ENCODE results near the gene MOB3A. TPM values are rescaled to one million over a fixed set of nuclear protein-coding genes. Genes with fewer than 3 reads are reported as not detected.

The MOB3A gene
- total RNA-seq, 2 experiments from 2014 or later = 117 to 122 TPM

GRCh38 chr19:2081873-2082810 lies 14.0 kb downstream of the MOB3A start:
- ChIA-PET CTCF (interaction anchor here (1.8 to 2.7 kb wide), 3 partner anchors 12 to 63 kb away, joined by 7 to 13 read pairs (median 9); partner anchors contain the start of gene MOB3A), POLR2A (interaction anchor here (1.6 to 3.6 kb wide), 4 partner anchors 9 to 22 kb away, joined by 5 to 41 read pairs (median 7); partner anchors contain the start of gene MOB3A)
- DNase-seq = peak; percentile 76
- intact Hi-C loops (cut with micrococcal nuclease) = loop anchor here (2.0 to 5.0 kb wide), 3 partner anchors 13 to 200 kb away; partner anchors contain the start of gene BTBD2
- H3K4me1 Mint-ChIP-seq (ENCODE audit: low read depth) = peaks cover 42% of the 10 kb centered on the region
- peak overlapping the region; percentile 99 for H3K27ac Mint-ChIP-seq
- no peaks in the 10 kb centered on the region for H3K27me3 Mint-ChIP-seq
- H3K4me3 Mint-ChIP-seq = peak overlapping the region; percentile 99
- H3K9me3 Mint-ChIP-seq = no peaks in the 10 kb centered on the region
- peaks cover 67% of the 10 kb centered on the region for H3K36me3 Mint-ChIP-seq

- peak overlapping the region; percentile 99 for H3K27ac Mint-ChIP-seq
- H3K27me3 Mint-ChIP-seq = no peaks in the 10 kb centered on the region
- H3K36me3 Mint-ChIP-seq = peaks cover 71% of the 10 kb centered on the region
- H3K4me3 Mint-ChIP-seq = peak overlapping the region; percentile 99
- intact Hi-C loops (cut with micrococcal nuclease) = loop anchor here (5.0 kb wide), 2 partner anchors 63 to 198 kb away; partner anchors contain the start of gene BTBD2
- peaks cover 33% of the 10 kb centered on the region for H3K4me1 Mint-ChIP-seq (ENCODE audit: low read depth)
- DNase-seq = no peak
- CTCF ChIA-PET = interaction anchor here (1.0 to 1.2 kb wide), 2 partner anchors 10 to 13 kb away, joined by 3 to 6 read pairs; no protein-coding TSS in a partner anchor
- H3K9me3 Mint-ChIP-seq = no peaks in the 10 kb centered on the region
- POLR2A ChIA-PET = no interaction called here
Observed at GRCh38 chr19:2080336-2080988, 15.7 kb downstream of the MOB3A start.

- H3K27ac Mint-ChIP-seq = peak overlapping the region; percentile 99
- peaks cover 67% of the 10 kb centered on the region for H3K36me3 Mint-ChIP-seq
Observed at GRCh38 chr19:2079865-2080301, 16.2 kb downstream of the MOB3A start.

GRCh38 chr19:2079076-2079864 lies 16.9 kb downstream of the MOB3A start:
- Mint-ChIP-seq H3K27ac (peak overlapping the region; percentile 99), H3K9me3 (no peaks in the 10 kb centered on the region), H3K4me1 (ENCODE audit: low read depth) (peaks cover 31% of the 10 kb centered on the region), H3K4me3 (peak overlapping the region; percentile 2), H3K36me3 (peaks cover 63% of the 10 kb centered on the region), H3K27me3 (no peaks in the 10 kb centered on the region)
- no peak for DNase-seq
- CTCF ChIA-PET = interaction anchor here (1.7 kb wide), 1 partner anchor 10 kb away, joined by 6 read pairs; no protein-coding TSS in a partner anchor
- intact Hi-C loops (cut with micrococcal nuclease) = no loop called here
- POLR2A ChIA-PET = no interaction called here

More at GRCh38 chr19:2079865-2080301, 16.2 kb downstream of the MOB3A start:
- CTCF ChIA-PET = no interaction called here
- no peaks in the 10 kb centered on the region for H3K9me3 Mint-ChIP-seq
- no peak for DNase-seq
- no peaks in the 10 kb centered on the region for H3K27me3 Mint-ChIP-seq
- POLR2A ChIA-PET = no interaction called here
- intact Hi-C loops (cut with micrococcal nuclease) = loop anchor here (5.0 kb wide), 2 partner anchors 63 to 198 kb away; partner anchors contain the start of gene BTBD2
- peaks cover 30% of the 10 kb centered on the region for H3K4me1 Mint-ChIP-seq (ENCODE audit: low read depth)
- no peak overlapping the region for H3K4me3 Mint-ChIP-seq

DNA sequence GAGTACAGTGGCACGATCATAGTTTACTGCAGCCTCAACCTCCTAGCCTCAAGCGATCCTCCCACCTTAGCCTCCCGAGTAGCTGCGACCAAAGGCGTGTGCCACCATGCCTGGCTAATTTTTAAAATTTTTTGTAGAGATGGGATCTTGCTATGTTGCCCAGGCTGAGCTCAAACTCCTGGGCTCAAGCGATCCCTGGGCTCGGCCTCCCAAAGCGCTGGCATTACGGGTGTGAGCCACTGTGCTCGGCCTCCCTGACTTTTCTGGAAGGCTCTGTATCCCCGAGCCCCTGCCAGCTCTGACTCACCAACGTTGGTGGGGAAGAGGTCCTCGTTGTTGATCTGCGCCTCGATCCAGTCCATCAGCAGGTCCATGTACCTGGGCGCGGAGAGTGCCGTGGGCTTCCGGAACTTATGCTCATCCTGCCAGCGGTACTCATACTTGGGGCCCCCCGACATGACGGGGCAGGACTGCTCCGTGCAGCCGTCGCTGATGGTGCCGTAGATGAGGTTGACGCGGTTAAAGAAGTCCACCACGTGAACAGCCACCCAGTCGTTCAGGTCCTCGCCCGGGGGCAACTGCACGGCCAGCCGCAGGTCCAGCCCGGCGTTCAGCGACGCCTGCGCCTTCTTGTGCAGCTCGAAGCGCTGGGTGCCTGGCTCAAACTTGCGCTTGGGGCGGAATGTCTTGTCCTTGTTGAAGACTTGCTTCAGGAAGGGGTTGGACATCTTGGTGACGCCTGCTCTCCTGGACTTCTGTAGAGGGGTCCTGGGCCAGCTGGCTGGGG lies 18.1 kb downstream of the MOB3A start:
- DNase-seq = no peak
- intact Hi-C loops (cut with micrococcal nuclease) = no loop called here
- Mint-ChIP-seq H3K4me1 (ENCODE audit: low read depth) (peaks cover 33% of the 10 kb centered on the region), H3K9me3 (no peaks in the 10 kb centered on the region), H3K36me3 (peaks cover 63% of the 10 kb centered on the region), H3K27ac (no peak overlapping the region), H3K4me3 (no peak overlapping the region), H3K27me3 (no peaks in the 10 kb centered on the region)
- CTCF ChIA-PET = interaction anchor here (1.7 kb wide), 1 partner anchor 8 kb away, joined by 6 read pairs; no protein-coding TSS in a partner anchor
- POLR2A ChIA-PET = no interaction called here

DNA sequence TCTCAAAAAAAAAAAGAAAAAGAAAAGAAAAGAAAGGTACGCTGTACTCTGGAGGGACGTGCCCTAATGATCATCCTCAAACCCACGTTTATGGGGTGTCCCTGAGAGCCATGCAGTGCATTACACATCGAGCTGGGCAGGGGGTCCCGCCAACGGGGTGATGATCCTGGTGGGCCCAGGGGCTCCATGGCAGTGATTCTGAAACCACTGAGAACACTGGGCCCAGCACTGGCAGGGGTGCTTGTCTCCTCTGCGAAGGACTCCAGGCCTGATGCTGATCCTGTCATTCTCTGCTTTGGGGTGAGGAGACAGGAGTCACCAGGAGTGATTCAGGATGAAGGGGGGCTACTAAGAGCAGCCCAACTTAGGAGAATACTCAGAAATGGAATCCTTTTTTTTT lies 18.7 kb downstream of the MOB3A start:
- POLR2A ChIA-PET = no interaction called here
- H3K9me3 Mint-ChIP-seq = no peaks in the 10 kb centered on the region

DNA sequence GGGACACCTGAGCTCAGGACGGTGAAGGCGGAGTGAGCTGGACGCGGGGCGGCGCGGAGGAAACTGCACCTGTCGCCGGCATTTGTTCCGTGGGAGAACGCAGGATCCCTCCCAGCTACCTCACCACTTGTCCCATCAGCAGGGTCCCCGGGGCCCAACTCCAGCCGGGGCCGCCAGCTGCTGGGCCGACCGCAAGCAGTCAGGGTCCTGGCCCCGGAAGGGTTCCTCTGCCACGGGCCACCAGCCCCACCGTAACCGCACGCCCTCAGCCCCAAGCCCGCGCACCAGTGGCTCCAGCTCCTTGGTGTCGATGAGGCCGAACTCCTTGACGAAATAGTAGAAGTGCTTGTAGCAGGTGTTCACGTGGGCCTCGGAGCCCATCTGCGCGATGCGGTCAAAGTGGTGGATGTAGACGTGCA lies 19.6 kb downstream of the MOB3A start:
- no peaks in the 10 kb centered on the region for H3K27me3 Mint-ChIP-seq
- peaks cover 25% of the 10 kb centered on the region for H3K4me1 Mint-ChIP-seq (ENCODE audit: low read depth)
- ChIA-PET POLR2A (no interaction called here), CTCF (no interaction called here)
- no peak overlapping the region for H3K4me3 Mint-ChIP-seq
- no peak for DNase-seq
- no peaks in the 10 kb centered on the region for H3K9me3 Mint-ChIP-seq
- peak overlapping the region; percentile 23 for H3K27ac Mint-ChIP-seq
- peaks cover 61% of the 10 kb centered on the region for H3K36me3 Mint-ChIP-seq
- intact Hi-C loops (cut with micrococcal nuclease) = no loop called here

More for the DNA sequence above, 18.7 kb downstream of the MOB3A start:
- intact Hi-C loops (cut with micrococcal nuclease) = no loop called here
- Mint-ChIP-seq H3K4me1 (ENCODE audit: low read depth) (peaks cover 33% of the 10 kb centered on the region), H3K27me3 (no peaks in the 10 kb centered on the region), H3K4me3 (no peak overlapping the region), H3K27ac (no peak overlapping the region), H3K36me3 (peaks cover 62% of the 10 kb centered on the region)
- no peak for DNase-seq
- CTCF ChIA-PET = interaction anchor here (1.7 kb wide), 1 partner anchor 8 kb away, joined by 6 read pairs; no protein-coding TSS in a partner anchor

- CTCF ChIA-PET = no interaction called here
Observed at GRCh38 chr19:2072757-2073551, 23.2 kb downstream of the MOB3A start.

GRCh38 chr19:2070986-2071673 lies 25.0 kb downstream of the MOB3A start:
- POLR2A ChIA-PET = no interaction called here
- Mint-ChIP-seq H3K27me3 (no peaks in the 10 kb centered on the region), H3K27ac (peak overlapping the region; percentile 32), H3K4me3 (no peak overlapping the region), H3K4me1 (ENCODE audit: low read depth) (peaks cover 12% of the 10 kb centered on the region), H3K36me3 (peaks cover 31% of the 10 kb centered on the region), H3K9me3 (no peaks in the 10 kb centered on the region)
- no peak for DNase-seq
- intact Hi-C loops (cut with micrococcal nuclease) = no loop called here
- CTCF ChIA-PET = interaction anchor here (0.7 to 2.2 kb wide), 4 partner anchors 10 to 67 kb away, joined by 3 to 4 read pairs (median 3); no protein-coding TSS in a partner anchor

More at GRCh38 chr19:2072757-2073551, 23.2 kb downstream of the MOB3A start:
- H3K36me3 Mint-ChIP-seq = peaks cover 41% of the 10 kb centered on the region
- no peak for DNase-seq
- no peaks in the 10 kb centered on the region for H3K9me3 Mint-ChIP-seq
- H3K4me1 Mint-ChIP-seq (ENCODE audit: low read depth) = peaks cover 12% of the 10 kb centered on the region
- POLR2A ChIA-PET = interaction anchor here (2.2 kb wide), 1 partner anchor 10 kb away, joined by 8 read pairs; no protein-coding TSS in a partner anchor
- H3K27ac Mint-ChIP-seq = peak overlapping the region; percentile 57
- intact Hi-C loops (cut with micrococcal nuclease) = no loop called here
- H3K27me3 Mint-ChIP-seq = no peaks in the 10 kb centered on the region
- H3K4me3 Mint-ChIP-seq = no peak overlapping the region

DNA sequence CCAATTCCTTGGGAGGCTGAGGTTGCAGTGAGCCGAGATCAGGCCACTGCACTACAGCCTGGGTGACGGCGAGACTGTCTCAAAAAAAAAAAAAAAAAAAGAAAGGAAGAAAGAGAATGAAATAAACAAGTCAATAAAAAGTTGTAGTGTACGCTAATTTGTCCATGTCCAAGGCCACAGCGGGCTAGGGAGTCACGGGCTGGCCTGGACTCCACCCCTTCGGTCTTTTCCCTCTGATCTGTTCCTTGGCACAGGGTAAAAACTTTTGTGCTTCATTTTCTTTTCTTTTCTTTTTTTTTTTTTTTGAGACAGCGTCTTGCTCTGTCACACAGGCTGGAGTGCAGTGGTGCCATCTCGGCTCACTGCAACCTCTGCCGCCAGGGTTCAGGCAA lies 25.7 kb downstream of the MOB3A start:
- no peak overlapping the region for H3K4me3 Mint-ChIP-seq
- H3K27ac Mint-ChIP-seq = no peak overlapping the region
- no peak for DNase-seq
- POLR2A ChIA-PET = interaction anchor here (0.6 to 1.4 kb wide), 4 partner anchors 12 to 190 kb away, joined by 3 to 6 read pairs (median 4); no protein-coding TSS in a partner anchor
- CTCF ChIA-PET = interaction anchor here (0.7 to 2.2 kb wide), 18 partner anchors 8 to 147 kb away, joined by 3 to 16 read pairs (median 4); partner anchors contain the start of gene MOB3A
- H3K4me1 Mint-ChIP-seq (ENCODE audit: low read depth) = peaks cover 12% of the 10 kb centered on the region
- intact Hi-C loops (cut with micrococcal nuclease) = no loop called here
- H3K36me3 Mint-ChIP-seq = peaks cover 27% of the 10 kb centered on the region
- H3K27me3 Mint-ChIP-seq = no peaks in the 10 kb centered on the region
- no peaks in the 10 kb centered on the region for H3K9me3 Mint-ChIP-seq
